ENCODE data around the gene MAP2. TPM values are rescaled to one million over a fixed set of nuclear protein-coding genes. Genes with fewer than 3 reads are reported as not detected.

MAP2 gene
- total RNA-seq, 1 donor from 2014 or later: 24.9 TPM

DNA sequence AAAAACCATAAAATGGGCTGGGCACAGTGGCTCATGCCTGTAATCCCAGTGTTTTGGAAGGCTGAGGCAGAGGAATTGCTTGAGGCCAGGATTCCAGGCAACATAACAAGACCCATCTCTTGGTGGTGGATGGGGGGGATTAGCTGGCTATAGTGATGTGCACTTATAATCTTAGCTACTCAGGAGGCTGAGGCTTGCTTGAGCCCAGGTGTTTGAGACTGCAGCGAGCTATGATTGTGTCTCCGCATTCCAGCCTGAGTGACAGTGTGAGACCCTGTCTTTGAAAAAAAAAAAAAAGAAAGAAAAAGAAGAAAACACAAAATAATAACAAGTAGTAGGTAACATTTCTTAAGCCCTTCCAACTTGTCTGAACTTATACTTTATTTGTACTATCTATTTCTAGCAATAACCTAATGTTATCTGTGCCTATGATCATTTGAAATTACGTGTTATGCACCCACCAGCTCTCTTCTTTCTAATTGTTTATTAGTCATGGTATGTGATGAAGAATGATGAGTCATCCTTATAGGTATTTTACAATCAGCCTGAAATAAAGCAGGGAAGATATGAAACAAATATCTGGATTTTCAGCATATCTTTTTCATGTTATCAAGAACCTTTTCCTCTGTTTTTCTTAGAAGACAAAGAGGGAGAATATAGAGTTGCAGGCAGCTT lies 218.4 kb downstream of the MAP2 start:
- DNase-seq (ENCODE audit: low read depth, low spot score): no peak

DNA sequence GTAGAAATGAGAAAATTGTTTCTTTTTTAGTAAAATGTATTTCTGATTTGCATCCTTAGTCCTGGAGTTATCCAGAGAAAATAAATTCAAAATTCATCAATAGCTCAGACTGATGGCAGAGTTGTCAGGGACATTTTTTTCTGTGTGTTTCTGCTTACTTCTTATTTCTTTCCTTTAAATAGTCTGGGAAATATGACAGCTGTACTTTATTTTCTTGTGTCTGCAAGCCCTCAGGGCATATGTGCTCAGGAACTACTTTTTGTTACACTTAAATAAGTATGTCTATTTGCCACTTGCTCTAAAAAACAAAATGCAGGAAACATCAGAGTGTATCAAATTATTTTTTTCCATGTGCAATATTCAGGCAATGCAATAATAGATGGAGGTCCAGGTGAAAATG lies 221.0 kb downstream of the MAP2 start:
- DNase-seq (ENCODE audit: low read depth, low spot score): no peak

DNA sequence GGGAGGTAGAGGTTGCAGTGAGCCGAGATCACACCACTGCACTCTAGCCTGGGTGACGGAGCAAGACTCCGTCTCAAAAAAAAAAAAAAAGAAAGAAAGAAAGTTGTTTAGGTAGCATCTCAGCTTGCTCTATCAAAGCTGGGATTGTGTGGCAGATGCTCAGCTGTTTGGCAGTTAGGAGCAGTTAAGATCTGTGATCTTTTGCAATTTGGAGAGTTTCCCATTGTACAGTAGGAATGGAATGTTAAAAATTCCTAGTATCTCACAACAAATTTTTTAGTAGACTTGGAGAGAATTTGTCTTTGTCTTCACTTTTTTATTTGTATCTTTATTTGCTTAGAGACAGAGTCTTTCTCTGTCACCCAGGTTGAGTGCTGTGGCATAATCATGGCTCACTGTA lies 224.9 kb downstream of the MAP2 start:
- DNase-seq (ENCODE audit: low read depth, low spot score): no peak

DNA sequence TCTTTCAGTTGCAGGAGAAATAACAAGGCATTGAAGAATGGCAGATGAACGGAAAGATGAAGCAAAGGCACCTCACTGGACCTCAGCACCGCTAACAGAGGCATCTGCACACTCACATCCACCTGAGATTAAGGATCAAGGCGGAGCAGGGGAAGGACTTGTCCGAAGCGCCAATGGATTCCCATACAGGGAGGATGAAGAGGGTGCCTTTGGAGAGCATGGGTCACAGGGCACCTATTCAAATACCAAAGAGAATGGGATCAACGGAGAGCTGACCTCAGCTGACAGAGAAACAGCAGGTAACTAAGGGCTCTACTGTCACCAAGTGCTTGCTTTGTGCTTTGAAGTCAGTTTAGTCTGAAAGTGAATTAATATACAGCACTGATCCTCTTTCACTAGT lies 229.3 kb downstream of the MAP2 start:
- DNase-seq (ENCODE audit: low read depth, low spot score): no peak

DNA sequence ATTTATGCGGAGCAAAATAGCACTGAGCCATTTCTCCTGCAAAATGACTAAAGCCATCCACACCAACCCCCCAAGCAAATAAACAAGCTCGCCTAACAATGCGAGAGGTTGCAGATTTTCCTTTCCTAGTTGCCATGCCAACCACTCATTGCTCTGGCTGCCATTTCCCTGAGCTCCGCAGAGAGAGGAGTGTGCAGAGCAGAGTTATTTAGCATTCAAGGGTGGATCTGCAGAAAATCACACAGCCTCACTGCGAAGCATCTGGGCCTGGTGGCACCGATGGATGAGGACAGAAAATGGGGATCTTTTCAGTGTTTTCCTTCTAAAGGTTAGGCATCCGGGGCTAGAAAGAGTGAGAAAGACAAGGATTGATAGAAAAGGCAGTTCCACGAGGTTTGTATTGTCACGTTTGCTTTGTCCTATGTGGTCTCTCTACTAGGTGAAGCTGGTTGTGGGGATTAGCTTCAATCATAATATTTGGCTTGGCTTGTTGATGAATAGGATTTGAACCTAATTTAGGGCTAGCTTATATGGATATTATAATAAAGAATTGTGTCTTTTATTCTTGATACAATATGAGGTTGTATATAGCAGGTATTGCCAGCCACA lies 237.5 kb downstream of the MAP2 start:
- no peak for DNase-seq (ENCODE audit: low read depth, low spot score)

DNA sequence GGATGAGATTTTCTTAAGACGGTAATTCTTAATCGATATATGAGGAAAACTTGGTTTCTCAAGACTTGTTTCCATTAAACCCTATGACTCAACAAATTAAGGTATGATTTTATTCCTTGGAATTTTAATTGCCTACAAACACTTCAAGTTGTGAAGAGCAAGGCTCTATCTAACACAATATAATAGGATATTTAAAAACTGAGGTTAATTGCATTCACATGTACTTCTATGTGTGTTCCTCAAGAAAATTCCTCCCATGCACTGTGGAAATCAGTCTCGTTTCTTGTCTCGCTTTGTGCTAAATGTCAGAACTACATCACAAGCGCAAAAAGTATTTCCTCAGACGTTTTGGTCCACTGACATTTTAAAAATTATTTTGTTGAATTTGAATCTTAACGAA lies 238.2 kb downstream of the MAP2 start:
- no peak for DNase-seq (ENCODE audit: low read depth, low spot score)

DNA sequence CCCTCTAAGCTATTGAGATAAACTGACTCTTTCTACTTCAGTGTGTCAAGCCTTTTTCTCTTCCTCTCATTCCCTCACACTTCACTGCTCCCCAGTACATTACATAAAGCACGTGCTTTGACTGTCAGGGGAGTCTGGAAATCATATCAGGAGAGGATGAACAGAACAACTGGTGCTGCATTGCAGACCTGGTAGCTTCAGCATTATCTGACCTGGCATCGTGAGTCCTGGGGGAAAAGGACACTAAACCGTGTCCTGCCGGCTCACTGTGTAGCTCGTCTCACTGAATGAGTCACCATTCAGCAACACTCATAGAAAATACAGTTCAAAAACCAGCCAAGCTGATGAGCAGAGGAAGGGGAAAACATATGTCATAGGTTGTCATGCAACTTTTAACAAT lies 239.3 kb downstream of the MAP2 start:
- no peak for DNase-seq (ENCODE audit: low read depth, low spot score)

DNA sequence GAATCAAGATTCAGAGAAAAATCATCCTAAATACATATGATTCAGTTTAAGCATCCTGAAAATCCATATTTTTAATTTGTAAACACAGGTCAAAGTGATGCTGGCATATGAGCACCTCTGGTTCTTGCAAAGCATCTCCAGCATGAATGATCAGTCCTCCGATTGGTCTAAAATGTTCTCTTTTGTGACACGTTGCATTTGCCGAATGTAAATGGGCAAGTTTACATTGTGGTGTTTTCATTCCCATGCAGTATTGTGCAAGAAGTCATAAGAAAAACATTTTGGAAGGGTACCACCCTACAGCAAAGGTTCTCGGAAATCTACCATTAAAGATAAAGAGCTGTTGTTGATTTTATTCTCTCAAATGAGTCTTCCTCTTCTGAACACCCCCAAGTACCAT lies 239.8 kb downstream of the MAP2 start:
- DNase-seq (ENCODE audit: low read depth, low spot score): no peak

DNA sequence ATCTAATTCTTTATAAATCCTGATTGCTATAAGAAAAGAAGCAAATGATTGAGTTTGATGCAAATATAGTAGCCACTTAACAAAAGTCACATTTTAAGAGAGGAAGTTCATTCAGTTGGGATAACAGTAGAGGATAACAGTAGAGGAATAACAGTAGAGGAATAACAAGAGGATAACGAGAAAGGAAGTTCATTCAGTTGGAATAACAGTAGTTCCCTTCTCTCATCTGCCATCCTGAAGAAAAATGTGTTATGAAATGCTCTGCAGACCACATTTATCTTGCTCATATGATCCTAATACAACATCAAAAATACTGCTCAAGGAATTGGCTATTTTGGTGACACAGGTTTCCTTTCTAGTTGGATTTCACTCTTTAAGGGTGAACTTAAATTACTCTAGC lies 242.4 kb downstream of the MAP2 start:
- no peak for DNase-seq (ENCODE audit: low read depth, low spot score)

DNA sequence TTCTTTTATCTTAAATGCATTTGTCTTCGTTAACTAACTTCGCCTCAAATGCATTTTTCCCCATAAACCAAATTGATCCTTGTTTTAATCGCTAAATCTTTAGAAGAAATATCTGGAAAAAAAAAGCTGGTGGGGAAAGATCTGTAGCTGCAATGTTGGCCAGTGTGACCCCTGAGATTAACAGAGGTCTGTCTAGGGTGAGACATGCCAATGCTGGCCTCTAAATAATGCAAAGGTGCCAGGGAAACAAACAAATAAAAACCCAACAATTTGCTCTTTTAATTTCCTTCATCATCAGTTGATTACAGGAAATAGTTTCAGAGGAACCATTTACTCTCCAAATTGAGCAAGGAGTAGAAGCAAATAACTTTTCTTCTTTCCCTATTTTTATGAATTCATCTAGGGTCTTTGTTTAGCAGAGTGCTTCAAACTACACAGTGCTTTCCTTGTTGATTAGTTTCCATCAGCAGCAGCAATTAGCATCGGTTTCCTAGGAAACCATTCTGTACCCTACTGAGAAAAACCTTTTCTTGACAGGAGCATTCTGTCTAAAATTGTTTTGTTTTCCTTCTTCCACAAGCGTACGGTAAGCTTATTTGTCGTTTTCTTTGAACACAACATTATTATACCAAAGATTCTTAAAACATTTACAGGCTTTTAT lies 247.3 kb downstream of the MAP2 start:
- no peak for DNase-seq (ENCODE audit: low read depth, low spot score)

DNA sequence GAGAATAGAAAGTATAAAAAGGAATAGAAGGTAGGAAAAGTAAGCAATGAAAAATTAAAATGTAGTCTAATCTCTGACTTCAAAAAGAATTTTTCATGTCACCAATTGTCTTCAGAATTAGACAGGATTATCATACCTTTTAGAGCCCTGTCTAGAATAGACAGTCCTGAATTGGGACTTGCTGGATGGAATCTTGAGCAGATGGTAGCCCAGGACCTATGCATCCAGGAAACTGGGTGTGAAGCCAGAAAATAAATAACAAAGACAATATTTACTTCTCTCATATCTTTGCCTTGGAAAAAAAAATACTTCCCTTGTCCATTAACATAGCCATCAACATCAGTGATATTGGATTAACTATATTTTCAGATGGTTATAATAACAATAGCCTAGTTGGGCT lies 250.0 kb downstream of the MAP2 start:
- no peak for DNase-seq (ENCODE audit: low read depth, low spot score)

DNA sequence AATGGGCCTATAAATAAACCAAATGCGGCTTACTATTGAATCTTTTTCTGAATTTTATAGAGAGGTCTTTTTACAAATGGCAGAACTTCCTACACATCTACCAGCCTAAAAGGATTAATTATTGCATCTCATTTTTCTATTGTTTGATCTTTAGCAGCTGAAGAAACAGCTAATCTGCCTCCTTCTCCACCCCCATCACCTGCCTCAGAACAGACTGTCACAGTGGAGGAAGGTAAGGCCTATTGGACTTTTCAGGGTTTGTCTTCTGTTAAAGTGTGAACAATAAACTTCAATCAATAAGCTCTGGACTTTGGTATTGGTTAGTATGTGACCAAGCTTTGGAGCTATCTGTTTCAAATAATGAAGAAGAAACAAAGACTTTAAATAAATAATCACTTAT lies 256.7 kb downstream of the MAP2 start:
- DNase-seq (ENCODE audit: low read depth, low spot score): no peak

DNA sequence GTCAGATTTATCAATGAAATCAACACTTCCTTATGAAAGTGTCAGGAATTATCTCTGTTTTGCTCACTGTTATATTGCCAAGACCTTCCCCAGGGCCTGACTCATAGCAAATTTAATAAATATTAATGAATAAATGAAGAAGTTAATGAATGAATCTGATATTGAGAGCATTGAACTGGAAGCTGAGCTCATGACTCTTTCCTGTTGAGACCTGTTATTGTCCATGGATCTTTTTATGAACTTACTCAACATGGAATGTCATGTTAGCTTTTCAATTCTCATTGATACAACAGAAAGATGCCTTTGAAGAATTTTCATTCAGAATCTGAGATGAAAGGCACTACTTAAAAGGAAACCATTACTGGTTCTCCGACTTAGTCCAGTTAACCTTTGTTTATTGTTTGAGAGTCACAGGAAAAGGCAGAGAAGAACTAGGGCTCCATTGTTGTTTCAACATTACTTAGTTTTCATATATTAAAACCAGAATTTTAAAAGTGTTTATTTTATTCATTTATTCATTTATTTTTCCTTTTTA lies 257.4 kb downstream of the MAP2 start:
- no peak for DNase-seq (ENCODE audit: low read depth, low spot score)

DNA sequence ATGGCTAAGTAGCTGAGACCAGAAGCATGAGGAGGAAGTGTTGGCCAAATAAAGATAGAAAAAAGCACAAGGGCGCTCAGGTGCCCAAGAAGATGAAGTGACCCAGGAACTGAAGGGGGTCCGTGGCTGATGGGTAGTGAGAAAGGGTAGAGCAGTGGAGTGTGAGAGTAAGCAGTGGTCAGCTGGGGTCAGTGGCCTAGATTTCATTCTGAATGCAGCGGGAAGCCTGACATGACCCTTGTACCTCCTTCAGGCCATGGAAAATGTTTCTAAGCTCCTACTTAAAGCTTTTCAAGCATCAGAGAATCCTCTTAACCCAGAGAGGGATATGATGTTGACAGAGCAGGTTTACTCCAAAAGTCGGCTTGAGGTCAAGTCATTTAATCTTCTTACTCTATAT lies 258.8 kb downstream of the MAP2 start:
- no peak for DNase-seq (ENCODE audit: low read depth, low spot score)

DNA sequence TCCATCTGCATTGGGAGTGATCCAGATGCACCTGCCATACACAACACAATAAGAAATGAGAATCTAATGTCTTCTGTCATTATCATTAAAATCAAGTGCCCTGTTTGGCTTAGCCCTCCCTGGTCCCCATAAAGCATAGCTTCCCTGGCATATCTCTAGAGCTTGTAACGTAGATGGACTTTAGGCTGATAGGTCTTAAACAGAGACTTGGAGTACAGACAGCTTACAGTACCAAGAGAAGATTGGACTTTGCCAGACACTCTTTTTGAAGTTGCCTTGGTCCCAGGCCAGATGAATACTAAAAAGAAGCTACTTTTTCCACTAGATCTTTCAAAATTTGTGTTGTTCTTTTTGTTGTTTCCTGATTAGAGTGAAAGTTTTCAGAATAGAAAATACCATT lies 261.5 kb downstream of the MAP2 start:
- no peak for DNase-seq (ENCODE audit: low read depth, low spot score)

DNA sequence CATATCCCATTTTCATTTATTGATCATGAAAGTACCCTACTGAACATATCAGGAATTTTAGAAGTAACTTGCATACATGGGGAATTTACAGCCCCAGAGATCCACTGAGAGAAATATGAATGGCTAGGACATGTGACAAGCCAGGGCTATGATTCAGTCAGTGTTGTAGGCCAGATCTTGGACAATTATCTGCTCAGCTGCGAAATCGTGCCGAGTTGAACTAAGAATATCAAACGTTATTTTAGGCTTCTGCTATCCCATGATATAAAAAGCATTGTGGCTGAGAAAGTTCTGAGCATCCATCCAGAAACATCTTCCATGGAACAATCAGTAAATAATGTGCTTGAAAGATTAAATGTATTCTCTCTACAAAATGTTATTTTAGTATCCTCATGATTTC lies 262.1 kb downstream of the MAP2 start:
- DNase-seq (ENCODE audit: low read depth, low spot score): no peak

DNA sequence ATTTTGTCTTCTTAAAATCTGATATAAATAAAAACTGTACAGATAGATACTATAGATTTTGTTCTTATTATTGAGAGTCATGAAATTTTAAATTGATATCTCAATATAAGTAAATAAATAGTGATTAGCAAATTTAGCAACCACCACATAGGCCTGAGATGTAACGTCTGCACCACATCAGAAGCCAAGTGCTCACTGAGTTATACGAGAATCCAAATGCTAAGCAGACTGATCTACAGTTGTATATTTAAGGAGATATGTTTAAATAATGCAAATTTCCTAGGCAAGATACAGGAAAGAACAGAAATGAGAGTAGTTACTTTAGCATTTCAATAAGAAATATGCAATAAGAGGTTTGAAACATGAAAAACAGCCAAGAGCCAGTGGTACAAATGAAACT lies 262.6 kb downstream of the MAP2 start:
- DNase-seq (ENCODE audit: low read depth, low spot score): no peak

DNA sequence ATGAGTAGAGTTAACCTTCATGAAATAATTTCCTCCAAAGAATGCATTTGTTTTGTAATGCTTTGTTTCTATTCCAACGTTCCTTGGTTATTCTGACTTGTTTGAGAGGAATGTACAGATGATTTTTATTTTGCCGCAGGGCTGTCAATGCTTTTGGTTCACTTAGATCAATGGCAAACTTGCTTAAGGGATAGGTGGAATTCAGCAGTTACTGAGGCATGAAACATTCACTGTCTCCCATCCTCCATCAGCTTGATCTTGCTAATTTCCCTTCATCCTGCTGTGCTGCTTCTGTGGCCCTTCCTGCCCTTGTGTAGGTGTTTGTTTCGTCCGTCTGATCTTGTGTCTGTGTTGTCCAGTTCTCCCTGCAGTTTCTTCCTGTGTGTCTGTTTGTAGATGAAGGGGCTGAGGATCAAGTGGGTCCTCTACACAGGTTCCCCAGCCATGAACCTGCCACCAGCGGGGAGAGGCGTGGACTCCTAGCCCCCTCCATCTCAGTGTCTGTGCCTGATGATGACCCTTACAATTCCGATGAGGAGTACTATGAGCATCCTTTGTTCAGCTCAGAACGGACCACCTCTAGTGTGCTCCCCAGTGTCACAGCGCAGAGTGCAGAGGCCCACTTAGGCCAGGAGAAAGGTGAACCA lies 263.6 kb downstream of the MAP2 start:
- no peak for DNase-seq (ENCODE audit: low read depth, low spot score)

DNA sequence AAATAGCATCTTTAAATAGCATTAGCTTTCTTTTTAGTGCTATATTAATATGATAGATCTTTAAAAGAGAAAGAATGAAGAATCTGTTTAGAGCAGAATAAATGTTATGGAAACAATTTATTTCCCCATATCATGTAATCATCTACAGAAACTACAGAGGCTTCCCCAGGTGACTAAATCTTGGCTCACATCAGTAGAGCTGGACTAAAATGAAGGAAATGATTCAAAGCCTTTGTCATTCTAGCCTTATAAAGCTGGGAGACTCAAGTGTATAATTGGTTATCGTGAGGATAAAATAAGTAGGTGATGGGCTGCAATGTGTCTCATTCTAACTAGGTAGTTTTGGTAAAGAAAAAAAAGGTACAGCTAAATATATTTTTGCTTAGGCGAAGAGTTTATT lies 264.5 kb downstream of the MAP2 start:
- no peak for DNase-seq (ENCODE audit: low read depth, low spot score)

DNA sequence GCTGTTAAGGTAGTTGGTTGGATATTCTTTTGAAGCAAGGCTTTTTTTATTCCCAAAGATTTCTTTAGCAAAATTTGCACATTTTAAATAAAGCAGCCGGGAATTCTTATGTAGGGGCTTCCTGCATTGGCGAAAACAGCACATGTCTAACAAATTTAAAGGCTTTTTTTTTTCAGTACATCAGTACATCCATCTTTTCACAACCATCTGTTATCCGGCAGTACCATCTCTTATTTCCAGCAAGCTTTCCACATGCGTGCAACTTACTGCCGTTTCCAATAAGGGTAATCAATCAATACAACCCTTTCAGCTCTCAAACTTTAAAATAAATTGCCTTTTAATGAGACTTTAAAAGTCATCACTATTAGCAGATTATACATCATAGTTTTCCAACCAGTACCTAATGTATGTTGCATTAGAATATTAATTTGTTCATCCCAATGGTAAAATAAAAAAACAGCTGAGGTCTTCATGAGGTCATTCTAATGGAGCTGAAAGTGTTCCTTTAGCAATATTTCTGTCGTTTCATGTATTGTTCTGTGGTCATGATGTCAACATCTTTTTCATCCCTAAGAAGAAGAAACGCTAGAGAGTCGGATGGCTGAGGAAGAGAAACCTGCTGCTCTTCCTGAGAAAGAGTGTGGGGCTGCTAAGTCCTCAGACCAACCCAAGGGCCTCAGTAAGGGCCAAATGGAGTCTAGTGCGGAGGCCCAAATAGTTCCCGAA lies 266.3 kb downstream of the MAP2 start:
- no peak for DNase-seq (ENCODE audit: low read depth, low spot score)

DNA sequence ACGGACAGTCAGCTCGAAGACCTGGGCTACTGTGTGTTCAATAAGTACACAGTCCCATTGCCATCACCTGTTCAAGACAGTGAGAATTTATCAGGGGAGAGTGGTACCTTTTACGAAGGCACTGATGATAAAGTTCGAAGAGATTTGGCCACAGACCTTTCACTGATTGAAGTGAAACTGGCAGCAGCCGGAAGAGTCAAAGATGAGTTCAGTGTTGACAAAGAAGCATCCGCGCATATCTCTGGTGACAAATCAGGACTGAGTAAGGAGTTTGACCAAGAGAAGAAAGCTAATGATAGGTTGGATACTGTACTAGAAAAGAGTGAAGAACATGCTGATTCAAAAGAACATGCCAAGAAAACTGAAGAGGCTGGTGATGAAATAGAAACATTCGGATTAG lies 270.9 kb downstream of the MAP2 start:
- no peak for DNase-seq (ENCODE audit: low read depth, low spot score)

Measured in pulmonary artery endothelial cell (primary cell).